SIG-M5 (cell line): Measurements from ENCODE around the gene IYD.

Experiments
- DNase-seq: peaks from one replicate; lab custom pipeline; 2025; lab: John Stamatoyannopoulos, UW

The IYD gene

DNA sequence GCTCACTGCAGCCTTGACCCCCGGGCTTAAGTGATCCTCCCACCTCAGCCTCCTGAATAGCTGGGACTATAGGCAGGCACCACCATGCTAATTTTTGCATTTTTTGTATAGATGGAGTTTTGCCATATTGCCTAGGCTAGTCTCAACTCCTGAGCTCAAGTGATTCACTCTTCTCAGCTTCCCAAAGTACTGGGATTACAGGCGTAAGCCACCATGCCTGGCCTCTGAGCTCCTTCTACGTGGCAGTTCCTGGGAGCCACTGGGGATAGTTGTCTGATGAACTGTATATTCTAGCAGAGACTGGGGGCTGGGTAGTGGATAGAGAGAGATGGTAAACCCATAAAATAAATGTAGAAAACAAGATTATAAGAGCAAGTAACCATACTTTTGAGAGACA is 26.1 kb downstream of the IYD start:
- no peak for DNase-seq

DNA sequence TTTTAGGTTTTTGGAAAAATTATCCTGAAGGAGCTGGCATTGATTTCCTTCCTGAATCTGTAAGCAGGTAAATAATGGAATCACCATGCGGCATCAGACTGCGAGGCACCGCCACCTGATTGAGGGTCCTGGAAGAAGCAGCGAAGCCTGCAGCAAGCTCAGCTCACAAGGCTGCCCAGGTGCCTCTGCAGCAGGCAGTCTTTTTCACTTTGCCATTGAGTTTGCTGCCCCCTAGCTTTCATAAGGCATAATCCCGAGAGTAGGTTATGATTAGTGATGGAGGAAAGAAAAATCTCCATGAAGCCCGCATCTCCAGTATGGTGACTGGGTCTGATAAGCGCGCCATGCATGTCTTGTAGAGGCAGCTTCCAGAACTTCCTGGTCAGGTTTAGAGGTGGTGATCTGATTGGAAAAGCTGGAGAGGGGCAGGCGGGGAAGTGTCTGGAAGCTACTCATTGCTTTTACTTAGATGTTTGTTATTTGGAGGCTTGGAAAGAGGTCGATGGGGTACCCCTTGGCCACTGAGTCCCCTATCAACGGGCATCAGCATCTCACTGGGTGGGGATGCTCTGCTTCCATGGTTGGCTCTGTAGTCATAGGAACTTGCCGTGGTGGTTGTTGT is 26.7 kb downstream of the IYD start:
- no peak for DNase-seq

DNA sequence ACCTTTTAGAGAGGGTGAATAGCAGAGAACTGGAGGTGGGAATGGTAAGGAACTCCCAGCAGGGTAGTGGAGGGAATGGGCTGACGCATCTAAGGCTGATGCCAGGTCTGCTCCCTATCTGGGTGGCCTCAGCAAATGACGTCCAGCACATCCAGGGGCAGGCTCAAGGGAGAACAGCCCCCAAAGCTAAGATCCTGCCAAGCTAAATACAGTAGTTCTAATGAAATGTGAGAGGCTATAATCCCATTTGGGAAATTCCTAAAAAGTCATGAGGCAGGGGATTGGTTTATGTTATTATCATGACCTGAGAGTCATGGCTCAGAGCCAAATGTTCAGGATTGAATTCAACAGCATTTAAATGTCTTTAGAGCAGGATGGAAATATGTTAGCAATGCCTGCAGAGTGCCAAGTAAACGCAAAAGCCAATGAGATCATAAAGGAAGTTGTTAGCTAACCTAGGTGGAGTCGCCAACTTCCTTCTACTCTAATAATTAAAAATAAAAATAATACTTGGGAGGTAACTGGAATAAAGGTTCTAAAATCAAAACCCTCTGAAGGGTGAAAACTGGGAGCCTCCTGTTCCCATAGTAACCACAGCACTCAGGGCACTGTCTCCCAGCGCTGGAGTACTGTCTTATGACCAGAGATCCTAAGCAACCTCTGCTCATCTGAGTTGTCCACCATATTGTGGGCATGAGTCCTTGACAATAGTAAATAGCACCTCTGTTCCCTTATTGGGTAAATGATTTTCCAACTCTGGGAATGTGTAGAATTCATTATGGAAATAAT is 34.8 kb downstream of the IYD start:
- no peak for DNase-seq

DNA sequence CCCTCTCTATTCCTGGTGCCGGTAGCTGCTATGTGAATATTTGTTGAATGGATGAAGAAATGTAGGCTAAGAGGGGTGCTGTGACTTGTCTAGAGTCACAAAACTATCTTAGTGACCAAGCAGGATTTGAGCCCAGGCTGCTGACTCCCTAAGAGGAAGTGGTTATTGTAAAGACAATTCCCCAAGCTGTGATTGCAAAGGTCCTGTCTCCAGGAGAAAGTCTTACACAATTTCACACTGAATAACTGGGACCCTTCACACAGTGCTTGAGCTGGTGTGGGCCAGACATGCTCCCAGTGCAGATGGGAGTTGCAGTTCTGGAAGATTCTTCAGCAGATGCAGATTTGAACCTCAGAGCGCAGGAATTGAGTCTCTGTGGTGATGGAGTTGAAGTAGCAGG is 38.1 kb downstream of the IYD start:
- DNase-seq, result no peak

DNA sequence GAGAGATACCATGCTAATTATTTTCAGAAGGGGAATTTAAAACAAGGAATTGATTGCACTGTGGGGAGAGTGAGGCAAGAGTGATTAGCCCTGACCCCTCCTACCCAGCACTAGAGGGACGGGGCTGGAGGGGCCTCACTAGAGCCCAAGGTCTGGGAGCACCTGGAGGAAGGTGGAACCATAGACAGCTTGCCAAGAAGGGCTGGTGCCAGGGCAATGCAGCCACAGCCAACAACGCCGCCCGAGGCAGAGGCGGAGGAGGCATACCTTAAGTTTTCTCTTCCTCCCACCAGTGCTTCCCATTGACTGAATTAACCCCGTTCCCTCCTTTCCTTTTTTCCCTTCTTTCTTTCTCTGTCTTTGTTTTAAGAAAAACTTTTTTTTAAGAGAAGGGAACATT is 40.0 kb downstream of the IYD start:
- DNase-seq, result no peak

DNA sequence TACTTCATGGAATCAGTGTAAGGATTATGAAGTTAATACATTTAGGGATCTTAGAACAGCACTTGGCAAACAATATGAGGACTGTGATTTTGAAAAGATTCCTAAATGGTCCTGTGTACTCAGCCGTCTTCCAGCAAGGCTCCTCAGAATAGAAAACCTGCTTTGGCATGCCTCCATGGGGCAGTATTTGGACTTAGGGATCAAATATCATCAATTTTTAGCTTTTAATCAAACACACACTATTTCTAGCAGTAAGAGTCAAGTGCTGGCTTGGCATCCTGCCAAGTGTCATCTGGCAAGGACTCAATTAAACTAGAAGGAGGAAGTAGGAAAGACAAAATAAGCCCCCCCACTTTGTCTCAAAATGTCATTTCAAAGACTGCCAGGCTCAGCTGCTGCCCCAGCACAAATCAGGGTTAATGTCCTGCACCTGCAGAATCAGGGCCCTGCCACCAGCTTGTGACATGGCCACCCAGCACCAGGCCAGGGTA is 40.8 kb downstream of the IYD start:
- no peak for DNase-seq

DNA sequence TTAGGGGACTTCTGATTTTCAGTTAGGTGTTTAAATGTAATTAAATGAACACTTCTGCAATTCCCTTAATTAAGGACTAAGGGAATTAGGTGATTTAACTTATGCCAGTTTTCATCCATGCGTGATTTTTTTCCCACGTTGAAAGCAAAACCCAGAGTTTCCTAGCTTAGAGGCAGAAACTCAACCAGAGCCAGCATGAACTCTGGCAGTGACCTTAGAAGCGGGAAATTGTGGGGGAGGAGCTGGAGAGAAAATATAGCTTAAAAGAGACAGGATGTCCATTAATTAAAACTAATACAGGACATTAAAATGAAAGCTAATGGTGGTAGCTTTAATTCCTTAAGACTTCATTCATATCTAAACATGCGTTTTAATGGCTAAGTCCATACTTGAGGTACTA is 41.6 kb downstream of the IYD start:
- DNase-seq, result no peak

DNA sequence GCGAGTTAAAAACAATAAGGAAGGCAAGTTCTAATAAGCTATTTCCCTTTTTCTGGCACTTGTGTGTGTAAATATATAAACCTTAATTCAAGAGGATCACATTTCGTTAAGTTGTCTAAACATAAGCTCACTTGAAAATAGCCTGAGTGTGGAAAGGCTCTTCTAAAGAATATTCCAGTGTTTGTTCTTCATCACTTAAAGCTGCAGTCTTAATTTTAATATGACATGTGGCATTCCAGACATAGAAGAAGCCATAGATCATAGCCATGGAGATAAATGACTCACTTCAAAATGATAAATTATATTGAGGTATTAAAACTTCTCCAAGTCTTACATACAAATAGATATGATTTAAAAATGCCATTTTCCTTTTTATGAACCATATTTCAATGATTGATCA is 42.1 kb downstream of the IYD start:
- DNase-seq, result no peak

DNA sequence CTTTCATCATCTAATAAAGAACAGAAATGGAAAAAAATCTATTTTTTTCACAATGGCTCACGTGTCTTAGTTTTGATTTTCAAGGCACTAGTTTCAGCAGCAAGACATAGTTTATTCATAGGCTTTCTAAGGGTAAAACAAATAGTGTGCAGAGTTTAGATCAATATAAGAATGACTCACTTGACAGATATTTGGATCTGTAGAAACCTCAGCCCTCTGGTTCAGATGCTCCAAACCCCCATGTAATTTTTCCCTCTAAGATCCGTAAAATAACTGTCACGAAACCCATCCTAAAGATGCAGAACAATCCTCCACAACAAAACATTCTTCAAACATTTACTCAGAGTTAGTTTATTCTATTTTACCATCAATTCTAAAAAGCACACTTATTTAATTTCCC is 43.4 kb downstream of the IYD start:
- DNase-seq, result no peak

DNA sequence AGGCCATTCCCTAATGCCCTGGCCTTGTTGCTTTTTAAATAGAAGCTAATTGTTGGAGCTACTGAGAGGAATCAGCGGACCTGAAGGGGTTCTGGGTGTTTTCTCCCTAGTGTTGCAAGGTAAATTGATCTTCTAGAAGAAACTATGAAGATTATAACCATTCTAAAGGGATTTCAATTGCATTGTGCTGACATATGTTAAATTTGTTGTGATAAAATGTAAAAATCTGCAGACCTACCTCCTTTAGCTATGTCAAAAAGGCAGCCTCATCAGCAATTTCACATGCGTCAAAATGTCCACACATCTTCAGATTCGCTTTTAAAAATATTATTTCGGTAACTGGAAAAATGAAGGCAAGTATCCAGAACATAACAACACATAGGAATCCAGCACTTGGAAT is 44.4 kb downstream of the IYD start:
- DNase-seq, result no peak

DNA sequence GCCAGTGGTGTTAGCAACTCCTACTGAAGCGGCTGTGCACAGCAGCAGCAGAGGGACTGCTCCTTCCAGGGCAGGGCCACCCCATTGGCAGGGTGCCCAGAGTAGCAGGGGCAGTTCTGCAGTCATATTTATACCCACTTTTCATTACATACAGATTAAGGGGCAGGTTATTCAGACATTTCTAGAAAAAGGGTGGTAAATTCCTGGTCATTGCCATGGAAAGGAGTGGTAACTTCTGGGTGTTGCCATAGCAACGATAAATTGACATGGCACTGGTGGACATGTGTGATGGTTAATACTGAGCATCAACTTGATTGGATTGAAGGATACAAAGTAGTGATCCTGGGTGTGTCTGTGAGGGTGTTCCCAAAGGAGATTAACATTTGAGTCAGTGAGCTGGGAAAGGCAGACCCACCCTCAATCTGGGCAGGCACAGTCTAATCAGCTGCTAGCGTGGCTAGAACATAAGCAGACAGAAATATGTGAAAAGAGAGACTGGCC is 45.0 kb downstream of the IYD start:
- no peak for DNase-seq

DNA sequence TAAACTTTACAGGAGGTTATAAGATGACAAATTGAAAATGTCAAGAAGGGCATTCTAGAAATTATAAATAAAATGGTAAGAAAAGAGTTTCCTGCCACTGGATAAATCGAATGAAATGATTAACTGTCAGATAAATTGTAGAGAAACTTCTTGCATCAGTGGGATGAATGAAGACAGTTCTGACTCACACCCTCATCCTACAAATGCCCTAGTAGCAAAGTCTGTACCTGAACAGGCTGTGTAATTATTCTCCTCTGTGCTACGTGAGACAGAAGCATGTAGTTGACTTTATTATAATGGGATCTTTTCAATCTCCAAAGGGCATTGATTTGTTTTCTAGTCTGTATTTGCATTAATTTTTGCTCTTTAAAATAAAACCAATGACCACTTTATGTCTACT is 47.3 kb downstream of the IYD start:
- no peak for DNase-seq

DNA sequence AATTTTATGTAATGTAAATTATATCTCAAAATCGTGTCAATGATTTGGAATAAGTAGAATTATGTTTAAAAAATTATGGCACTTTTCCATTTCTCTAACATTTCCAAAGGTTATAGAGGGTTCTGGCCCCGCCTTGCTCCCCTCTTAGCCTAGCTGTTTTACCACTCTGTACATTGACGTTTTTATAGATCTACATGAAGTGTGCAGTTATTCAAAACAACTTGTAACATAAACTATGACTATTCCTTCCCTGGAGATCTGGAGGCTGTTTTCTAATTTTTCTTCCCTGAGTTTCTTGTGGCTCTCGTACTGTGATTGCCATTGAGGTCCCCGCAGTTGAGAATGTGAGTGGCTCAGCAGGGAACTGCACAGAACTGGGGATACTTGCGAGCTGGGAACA is 48.4 kb downstream of the IYD start:
- DNase-seq, result no peak

DNA sequence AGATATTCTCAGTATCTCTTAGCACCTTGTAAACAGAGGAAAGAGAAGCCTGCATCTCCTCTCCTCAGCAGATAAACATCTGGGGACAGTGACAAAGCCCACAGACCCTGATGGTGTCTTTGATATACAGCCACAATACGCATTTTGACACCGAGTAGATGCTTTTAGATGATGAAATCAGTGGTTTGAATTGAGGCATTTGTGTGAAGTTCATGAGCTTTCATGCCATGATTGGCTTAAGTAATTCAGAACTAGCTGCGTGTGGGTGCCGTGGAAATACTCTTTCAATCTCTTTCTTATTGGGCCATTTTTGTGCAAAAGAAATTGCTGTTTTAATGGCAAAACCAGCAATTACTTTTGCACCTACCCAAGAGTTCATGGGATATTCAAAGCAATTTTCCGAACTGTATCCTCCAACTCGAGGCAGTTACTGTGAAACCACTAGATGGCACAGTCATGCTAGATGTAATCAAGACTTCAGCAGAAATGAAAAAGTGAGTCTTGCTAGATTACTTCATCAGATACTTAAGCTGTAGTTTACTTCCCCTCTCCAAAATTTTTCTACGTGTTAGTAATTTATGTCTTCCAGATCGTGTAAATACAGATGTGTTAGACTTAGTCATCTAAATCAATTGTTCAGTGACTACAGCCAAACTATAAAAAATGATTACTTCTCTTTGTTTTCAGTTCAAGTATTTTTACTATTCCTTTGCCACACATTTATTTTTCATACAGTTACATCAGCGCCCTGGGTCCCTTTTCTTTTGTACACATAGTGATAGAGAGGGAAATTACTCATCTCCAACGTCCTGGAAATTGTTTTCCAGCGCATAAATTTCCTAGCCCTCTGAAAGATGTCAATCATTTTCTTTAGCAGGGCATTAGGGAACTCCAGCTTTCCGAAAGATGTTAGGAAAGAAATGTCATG is 49.4 kb downstream of the IYD start:
- DNase-seq, result peak; percentile 58

DNA sequence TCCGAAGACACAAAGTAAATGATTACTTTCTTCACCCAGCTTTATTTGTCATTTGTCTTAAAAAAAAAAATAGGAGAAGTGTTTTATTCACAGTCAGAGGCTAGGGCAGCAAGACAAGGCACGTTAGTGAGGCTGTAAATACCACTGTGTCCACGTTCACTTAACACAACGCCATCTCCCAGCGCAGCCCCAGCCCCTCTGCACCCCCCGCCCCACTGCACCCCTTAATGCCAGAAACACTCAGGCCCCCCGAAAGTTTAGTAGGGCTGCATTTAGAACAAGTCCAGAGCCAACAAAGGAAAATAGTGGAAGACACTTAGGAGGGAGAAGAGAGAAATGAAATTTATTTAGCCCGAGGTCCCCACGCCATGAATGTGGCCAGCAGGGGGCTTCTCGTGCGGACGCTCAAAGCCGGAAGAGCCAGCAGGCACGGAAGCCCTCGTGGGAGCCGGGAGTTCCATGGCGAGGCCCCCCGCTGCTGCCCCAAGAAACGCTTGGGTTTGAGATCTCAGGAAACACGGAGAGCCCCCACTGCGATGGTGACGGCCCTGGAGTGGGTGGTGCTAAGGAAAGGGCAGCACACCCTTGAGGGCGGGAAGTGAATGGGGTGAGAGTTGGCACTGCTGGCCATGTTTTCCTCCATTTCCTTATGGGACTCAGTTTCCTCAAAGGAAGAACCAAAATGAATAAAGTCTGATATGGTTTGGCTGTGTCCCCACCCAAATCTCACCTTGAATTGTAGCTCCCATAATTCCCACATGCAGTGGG is 50.2 kb downstream of the IYD start:
- no peak for DNase-seq

DNA sequence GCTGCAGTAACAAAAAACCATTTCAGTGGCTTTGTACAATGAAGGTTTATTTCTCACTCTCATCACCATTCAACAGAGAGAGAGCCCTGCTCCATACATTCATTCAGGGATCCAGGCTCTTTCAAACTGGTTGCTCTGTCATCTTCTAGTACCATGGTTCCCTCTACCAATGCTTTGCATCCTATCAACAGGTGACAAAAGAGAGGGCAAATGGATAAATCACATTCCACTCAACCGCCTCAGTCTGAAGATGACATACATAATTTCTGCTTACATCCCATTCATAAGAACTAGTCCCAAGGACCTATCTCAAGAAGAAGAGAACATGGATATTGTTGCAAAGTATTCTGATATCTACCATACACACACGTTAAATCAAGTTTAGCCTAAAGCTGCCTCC is 51.6 kb downstream of the IYD start:
- no peak for DNase-seq

DNA sequence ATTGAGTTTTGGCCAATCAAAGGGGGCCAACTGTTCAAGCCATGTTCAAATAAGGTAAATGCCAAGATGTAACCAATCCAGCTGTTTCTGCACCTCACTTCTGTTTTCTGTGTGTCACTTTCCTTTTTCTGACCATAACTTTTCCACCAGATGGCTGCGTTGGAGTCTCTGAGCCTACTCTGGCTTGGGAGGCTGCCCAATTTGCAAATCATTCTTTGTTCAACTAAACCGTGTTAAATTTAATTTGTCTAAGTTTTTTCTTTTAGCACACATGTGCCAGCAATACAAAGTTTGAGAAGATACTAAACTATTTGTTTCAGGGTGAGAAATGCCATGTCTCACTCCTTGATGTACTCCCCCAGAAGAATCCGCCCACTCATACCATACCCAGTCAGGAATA is 52.1 kb downstream of the IYD start:
- DNase-seq, result no peak

DNA sequence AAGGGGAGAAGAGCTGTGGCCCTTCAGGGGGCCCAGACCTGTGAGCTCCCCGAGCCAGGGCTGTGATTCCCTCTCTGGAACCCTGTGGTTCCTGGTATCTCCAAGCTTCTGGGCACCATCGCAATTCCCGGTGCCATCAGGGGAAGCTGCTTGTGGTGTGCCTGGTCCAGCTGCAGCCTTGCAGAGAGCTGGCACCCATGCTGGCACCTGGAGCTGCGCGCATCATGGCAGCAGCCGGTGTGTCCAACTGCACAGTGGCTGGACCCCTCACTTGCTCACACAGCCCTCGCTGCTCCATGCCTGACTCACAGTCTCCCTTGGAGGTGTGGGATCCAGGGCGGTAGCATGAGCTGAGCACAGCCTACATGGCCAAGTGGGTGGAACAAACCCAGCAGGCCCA is 56.7 kb downstream of the IYD start:
- no peak for DNase-seq

DNA sequence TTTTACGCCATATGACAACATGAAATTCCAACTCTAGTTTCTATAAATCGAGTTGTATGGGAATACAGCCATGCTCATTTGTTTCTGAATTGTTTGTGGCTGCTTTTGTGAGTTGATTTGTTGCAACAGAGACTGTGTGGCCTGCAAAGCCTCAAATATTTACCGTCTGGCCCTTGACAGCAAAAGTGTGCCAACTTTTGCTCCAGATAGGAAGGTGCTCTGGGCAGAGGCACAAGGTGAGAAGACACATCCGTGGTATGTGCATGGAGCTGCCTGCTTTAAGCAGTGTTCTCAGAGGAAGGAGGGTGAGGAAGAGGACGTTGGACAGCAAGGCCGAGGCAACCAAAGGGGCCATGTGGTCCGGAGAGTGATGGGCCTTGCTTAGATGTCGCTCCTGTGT is 57.4 kb downstream of the IYD start:
- DNase-seq, result no peak

DNA sequence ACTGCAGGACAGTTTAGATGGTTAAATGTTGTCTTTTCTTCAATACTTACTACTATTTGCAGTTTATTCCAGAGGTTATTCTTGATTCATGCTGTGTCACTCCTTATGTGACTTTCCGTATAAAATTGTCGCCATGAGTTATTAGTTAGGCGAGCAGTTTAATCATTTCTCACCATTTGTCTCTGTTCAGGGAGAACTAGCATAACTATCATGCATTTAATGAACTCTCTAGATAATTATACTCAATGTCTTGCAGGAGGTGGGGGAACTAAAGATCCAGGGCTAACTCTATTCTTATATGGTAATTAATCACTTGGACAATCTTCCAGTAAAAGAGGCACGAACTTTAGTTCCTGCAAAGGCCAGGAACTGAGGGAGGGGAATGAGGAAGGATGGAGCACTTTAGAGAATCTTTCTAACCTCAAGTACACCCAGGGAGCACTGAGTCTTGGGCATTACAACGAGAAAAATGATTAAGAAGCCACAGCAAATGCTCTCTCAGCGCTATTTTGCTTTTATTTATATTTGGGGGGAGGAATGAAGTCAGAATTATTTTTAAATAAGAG is 58.3 kb downstream of the IYD start:
- no peak for DNase-seq

DNA sequence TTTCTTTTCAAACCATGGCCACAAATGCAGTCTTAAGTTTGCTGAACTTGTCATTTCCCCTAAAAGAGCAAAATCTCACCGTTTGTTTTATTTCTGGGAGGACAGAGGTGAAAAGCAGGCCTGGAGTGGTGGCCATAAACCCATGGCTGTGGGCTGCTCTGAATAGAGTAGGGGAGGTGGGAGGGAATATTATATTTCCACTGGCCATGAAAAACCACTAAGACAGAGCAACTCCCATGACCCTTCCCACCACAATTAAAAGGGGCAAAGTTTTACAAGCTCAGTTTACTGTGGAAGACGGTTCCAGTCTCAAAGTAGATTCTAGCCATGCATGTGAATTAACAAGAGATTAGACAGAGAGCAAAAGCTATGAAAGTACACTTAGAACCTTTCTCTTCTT is 59.0 kb downstream of the IYD start:
- DNase-seq, result no peak

DNA sequence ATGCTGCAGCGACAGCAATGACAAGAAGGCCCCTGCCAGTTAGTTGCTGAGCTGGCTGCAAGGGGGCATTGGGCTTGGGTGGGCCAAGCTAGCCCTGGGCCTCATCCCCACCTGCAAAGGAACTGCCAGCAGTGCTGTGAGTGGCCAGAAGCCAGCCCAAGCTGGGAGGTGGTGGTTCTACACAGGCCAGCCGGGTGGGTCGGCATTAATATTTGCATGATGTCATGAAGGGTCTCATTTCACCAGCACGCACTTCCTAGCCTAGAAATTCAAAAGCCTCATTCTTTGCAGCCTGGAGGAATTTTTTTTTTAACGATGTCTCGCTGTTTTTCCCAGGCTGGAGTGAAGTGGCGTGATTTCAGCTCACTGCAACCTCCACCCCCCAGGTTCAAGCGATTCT is 62.0 kb downstream of the IYD start:
- no peak for DNase-seq
